T follicular helper cell (primary cell): Measurements from ENCODE around the gene ZNF628.

Source experiments
- DNase-seq: peaks from one replicate; pipeline ENCODE4 v3.0.0-alpha.2; 2020; ENCODE audit warnings: low read depth

The ZNF628 gene

DNA sequence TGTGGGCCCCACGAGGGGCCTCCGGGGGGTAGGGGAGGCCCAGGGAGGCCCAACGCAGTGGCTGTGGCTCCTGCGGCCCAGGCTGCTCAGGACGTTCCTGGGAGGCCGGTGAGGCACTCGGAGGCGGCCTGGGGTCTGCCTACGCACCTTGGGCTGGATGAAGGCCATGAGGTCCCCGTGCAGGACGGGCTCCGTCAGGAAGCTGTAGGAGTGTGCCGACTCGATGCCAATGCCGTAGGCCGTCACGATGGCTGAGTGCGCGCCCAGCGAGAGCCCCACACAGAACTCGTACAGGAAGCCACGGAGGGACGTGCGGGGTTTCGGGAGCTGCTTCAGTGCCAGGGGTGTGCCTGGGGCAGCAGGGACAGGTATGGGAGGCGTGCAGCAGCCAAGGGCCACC is 54.6 kb downstream of the ZNF628 start:
- DNase-seq, result no peak
